ENCODE data around the gene CIRBP. TPM values are rescaled to one million over a fixed set of nuclear protein-coding genes. Genes with fewer than 3 reads are reported as not detected.
A peak's percentile ranks its signal among the peaks of the same experiment; 100 is the strongest.

CIRBP gene
- total and polyA plus RNA-seq, 2 of the 13 experiments (the other 11 are each of a cell fraction or from before 2014, with no cell fraction given): 133 to 140 TPM

DNA sequence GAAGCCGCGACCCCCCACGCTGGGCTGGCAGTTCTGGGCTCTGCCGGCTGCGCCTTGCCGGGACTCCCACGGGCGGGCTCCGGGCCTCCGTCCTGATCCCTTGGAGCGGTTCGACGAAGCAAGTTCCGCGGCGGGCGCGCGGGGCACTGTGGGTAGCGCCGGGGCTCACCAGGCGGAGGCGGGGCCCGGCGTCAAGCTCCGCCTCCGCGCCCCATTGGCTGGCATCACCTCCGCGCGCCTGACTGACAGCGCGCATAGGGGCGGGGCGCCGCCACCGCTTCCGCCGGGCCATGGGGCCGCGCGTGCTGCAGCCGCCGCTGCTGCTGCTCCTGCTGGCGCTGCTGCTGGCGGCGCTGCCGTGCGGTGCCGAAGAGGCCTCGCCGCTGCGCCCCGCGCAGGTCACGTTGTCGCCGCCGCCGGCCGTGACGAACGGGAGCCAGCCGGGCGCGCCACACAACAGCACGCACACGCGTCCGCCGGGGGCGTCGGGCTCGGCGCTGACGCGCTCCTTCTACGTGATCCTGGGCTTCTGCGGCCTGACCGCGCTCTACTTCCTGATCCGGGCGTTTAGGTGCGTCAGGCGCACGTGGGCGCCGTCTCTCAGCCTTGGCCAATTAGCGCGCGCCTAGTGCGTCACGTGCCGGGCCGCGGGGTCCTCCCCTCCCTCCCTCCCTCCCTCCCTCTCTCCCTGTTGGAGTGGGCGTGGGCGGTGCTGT, 6.3 kb downstream of the CIRBP start, which contains the start of gene FAM174C (continued):
- TF ChIP-seq ZBTB44 (CRISPR knock-in tag; IDR thresholded peaks at IDR 0.05) (no peak), ZNF737 (CRISPR knock-in tag; IDR thresholded peaks at IDR 0.05; ENCODE audit: borderline replicate concordance) (no peak), BHLHE40 (IDR thresholded peaks at IDR 0.05; ENCODE audit: low read length) (peak; percentile 94), PHF5A (CRISPR knock-in tag; IDR thresholded peaks at IDR 0.05; ENCODE audit: low read depth, unreplicated experiment) (peak; percentile 72), DMAP1 (CRISPR knock-in tag; IDR thresholded peaks at IDR 0.05) (peak; percentile 57), ARNTL (CRISPR knock-in tag; IDR thresholded peaks at IDR 0.05) (peak; percentile 83), CERS6 (CRISPR knock-in tag; IDR thresholded peaks at IDR 0.05) (no peak), MYNN (CRISPR knock-in tag; IDR thresholded peaks at IDR 0.05; ENCODE audit: low read depth) (no peak), ZKSCAN5 (CRISPR knock-in tag; IDR thresholded peaks at IDR 0.05) (no peak), ZMYM3 (CRISPR knock-in tag; IDR thresholded peaks at IDR 0.05) (no peak), RFXANK (CRISPR knock-in tag; IDR thresholded peaks at IDR 0.05) (no peak), ZNF510 (CRISPR knock-in tag; IDR thresholded peaks at IDR 0.05; ENCODE audit: low read depth) (no peak), ZNF607 (CRISPR knock-in tag; IDR thresholded peaks at IDR 0.05; ENCODE audit: borderline replicate concordance) (peak; percentile 46), ZNF670 (CRISPR knock-in tag; IDR thresholded peaks at IDR 0.05; ENCODE audit: borderline replicate concordance) (peak; percentile 55; the same call in 1 of the 2 replicates), NBN (conservative IDR thresholded peaks at IDR 0.05) (no peak), ESRRA (CRISPR knock-in tag; IDR thresholded peaks at IDR 0.05; ENCODE audit: low read depth) (no peak; the same call in 1 of the 2 replicates), JDP2 (CRISPR knock-in tag; IDR thresholded peaks at IDR 0.05; ENCODE audit: borderline replicate concordance) (peak; percentile 46; the same call in 1 of the 2 replicates), TFAP4 (IDR thresholded peaks at IDR 0.05; ENCODE audit: borderline replicate concordance, low read depth) (no peak), FOXP1 (IDR thresholded peaks at IDR 0.05) (no peak), FOXP1 (CRISPR knock-in tag; IDR thresholded peaks at IDR 0.05) (no peak), KDM4B (CRISPR knock-in tag; IDR thresholded peaks at IDR 0.05) (no peak; the same call in 1 of the 2 replicates), NCOA1 (CRISPR knock-in tag; IDR thresholded peaks at IDR 0.05) (no peak)
- TF ChIP-seq, protein P1, sequence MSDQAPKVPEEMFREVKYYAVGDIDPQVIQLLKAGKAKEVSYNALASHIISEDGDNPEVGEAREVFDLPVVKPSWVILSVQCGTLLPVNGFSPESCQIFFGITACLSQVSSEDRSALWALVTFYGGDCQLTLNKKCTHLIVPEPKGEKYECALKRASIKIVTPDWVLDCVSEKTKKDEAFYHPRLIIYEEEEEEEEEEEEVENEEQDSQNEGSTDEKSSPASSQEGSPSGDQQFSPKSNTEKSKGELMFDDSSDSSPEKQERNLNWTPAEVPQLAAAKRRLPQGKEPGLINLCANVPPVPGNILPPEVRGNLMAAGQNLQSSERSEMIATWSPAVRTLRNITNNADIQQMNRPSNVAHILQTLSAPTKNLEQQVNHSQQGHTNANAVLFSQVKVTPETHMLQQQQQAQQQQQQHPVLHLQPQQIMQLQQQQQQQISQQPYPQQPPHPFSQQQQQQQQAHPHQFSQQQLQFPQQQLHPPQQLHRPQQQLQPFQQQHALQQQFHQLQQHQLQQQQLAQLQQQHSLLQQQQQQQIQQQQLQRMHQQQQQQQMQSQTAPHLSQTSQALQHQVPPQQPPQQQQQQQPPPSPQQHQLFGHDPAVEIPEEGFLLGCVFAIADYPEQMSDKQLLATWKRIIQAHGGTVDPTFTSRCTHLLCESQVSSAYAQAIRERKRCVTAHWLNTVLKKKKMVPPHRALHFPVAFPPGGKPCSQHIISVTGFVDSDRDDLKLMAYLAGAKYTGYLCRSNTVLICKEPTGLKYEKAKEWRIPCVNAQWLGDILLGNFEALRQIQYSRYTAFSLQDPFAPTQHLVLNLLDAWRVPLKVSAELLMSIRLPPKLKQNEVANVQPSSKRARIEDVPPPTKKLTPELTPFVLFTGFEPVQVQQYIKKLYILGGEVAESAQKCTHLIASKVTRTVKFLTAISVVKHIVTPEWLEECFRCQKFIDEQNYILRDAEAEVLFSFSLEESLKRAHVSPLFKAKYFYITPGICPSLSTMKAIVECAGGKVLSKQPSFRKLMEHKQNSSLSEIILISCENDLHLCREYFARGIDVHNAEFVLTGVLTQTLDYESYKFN (CRISPR knock-in tag; conservative IDR thresholded peaks at IDR 0.05): peak; percentile 44; the same call in 1 of the 2 replicates
- TF ChIP-seq, protein P2, sequence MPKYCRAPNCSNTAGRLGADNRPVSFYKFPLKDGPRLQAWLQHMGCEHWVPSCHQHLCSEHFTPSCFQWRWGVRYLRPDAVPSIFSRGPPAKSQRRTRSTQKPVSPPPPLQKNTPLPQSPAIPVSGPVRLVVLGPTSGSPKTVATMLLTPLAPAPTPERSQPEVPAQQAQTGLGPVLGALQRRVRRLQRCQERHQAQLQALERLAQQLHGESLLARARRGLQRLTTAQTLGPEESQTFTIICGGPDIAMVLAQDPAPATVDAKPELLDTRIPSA (CRISPR knock-in tag; IDR thresholded peaks at IDR 0.05; ENCODE audit: borderline replicate concordance): 0 out of 2 replicates have a peak, but pooled peaks have one; percentile 2

All from HepG2 (cell line).